Prostate gland (tissue), 2 donors: ENCODE data around the gene DHRS2. TPM values are rescaled to one million over a fixed set of nuclear protein-coding genes. Genes with fewer than 3 reads are reported as not detected.

ENCODE experiments used
- DNase-seq: peaks from one replicate; pipeline ENCODE4 v3.0.0-alpha.2; 2019; ENCODE audit warnings: low spot score
- H3K27ac ChIP-seq, 2 donors: fragments of 200-600 bp; sonication (generic); 2 replicates each; pipeline ENCODE4 v1.5.1; 2017 to 2019
- H3K27me3 ChIP-seq: fragments of 200-600 bp; sonication (generic); replicated peaks from 2 replicates; pipeline ENCODE4 v1.5.1; 2019; ENCODE audit not compliant: insufficient read depth
- H3K36me3 ChIP-seq, 2 donors: fragments of 200-600 bp; sonication (generic); 1 replicate in 1 of 2; 2 replicates in 1 of 2; pipeline versions ENCODE4 v1.5.1 to v1.8.1; 2017 to 2019
- H3K4me1 ChIP-seq: fragments of 200-600 bp; sonication (generic); replicated peaks from 2 replicates; pipeline ENCODE4 v1.5.1; 2019
- H3K4me3 ChIP-seq, 2 donors: fragments of 200-600 bp; sonication (generic); 2 replicates each; pipeline ENCODE4 v1.5.1; 2017 to 2019
- H3K9me3 ChIP-seq: fragments of 200-600 bp; sonication (generic); 2 replicates; pipeline ENCODE4 v1.5.1; 2017
- CTCF ChIP-seq, 4 experiments: fragments of 200-600 bp in 2 of 4; fragments of 450-650 bp in 2 of 4; sonication (generic) in 2 of 4; IDR thresholded peaks; 1 replicate in 3 of 4; 2 replicates in 1 of 4; pipeline ENCODE4 v1.5.1; 2016 to 2019; ENCODE audit warnings: antibody characterized with exemption in 4 of 4, mild to moderate bottlenecking in 2 of 4, moderate library complexity in 2 of 4
- POLR2A ChIP-seq: fragments of 450-650 bp; IDR thresholded peaks from one replicate; pipeline ENCODE4 v1.6.1; 2016; ENCODE audit warnings: antibody characterized with exemption, mild to moderate bottlenecking
- POLR2AphosphoS5 ChIP-seq: sonication (generic); formaldehyde crosslinking; IDR thresholded peaks from one replicate; pipeline ENCODE4 v1.6.1; 2017; ENCODE audit warnings: antibody characterized with exemption
- WGBS: methylation state at CpG from one replicate; pipeline ENCODE4 v1.1.5; 2018; 5-methylcytosine and 5-hydroxymethylcytosine counted together
- intact Hi-C: fragments of 100-400 bp; cut with DNase I; formaldehyde crosslinking; loops from one replicate; pipeline ENCODE4 v1.14.2; 2022
- total RNA-seq, 2 donors: library from RNA; depleted of rRNA; stranded (reverse); fragments of >200 nt; gene quantifications; one replicate each; pipeline ENCODE4 v1.1.0, GENCODE V29; 2016

DHRS2 gene
- total RNA-seq, 2 donors from 2014 or later, result 1.2 to 5.9 TPM

GRCh38 chr14:23641180-23641914 is 5.2 kb downstream of the DHRS2 start:
- DNase-seq, result no peak
- H3K27me3 ChIP-seq, result no peaks in the 10 kb centered on the region
- no peak overlapping the region for H3K4me3 ChIP-seq
- TF ChIP-seq POLR2AphosphoS5 (no peak), POLR2A (no peak), CTCF (IDR thresholded peaks at IDR 0.05) (no peak)
- 69% methylated on average over 4 of the region's 4 CpGs for WGBS
- intact Hi-C loops, result loop anchor here (10.0 kb wide), 1 partner anchor 213 kb away; no protein-coding TSS in a partner anchor
- H3K9me3 ChIP-seq, result no peaks in the 10 kb centered on the region
- H3K27ac ChIP-seq, result peak overlapping the region in 1 of 2 donors; percentile 11
- H3K36me3 ChIP-seq, result no peaks in the 10 kb centered on the region
- H3K4me1 ChIP-seq, result no peaks in the 10 kb centered on the region

- Histone ChIP-seq H3K27ac (no peak overlapping the region), H3K4me3 (no peak overlapping the region), H3K4me1 (no peaks in the 10 kb centered on the region), H3K27me3 (no peaks in the 10 kb centered on the region), H3K9me3 (no peaks in the 10 kb centered on the region), H3K36me3 (no peaks in the 10 kb centered on the region)
- DNase-seq, result no peak
- TF ChIP-seq POLR2AphosphoS5, result no peak
- TF ChIP-seq POLR2A, result no peak
- TF ChIP-seq CTCF (IDR thresholded peaks at IDR 0.05), result no peak
- 56% methylated on average over 3 of the region's 3 CpGs for WGBS
- intact Hi-C loops, result loop anchor here (10.0 kb wide), 1 partner anchor 213 kb away; no protein-coding TSS in a partner anchor
Observed at GRCh38 chr14:23641915-23642588, 5.9 kb downstream of the DHRS2 start.

GRCh38 chr14:23643533-23644194 is 7.5 kb downstream of the DHRS2 start:
- H3K9me3 ChIP-seq, result no peaks in the 10 kb centered on the region
- no peaks in the 10 kb centered on the region for H3K4me1 ChIP-seq
- intact Hi-C loops, result loop anchor here (10.0 kb wide), 1 partner anchor 211 kb away; no protein-coding TSS in a partner anchor
- H3K27ac ChIP-seq, result no peak overlapping the region
- TF ChIP-seq POLR2A (no peak), POLR2AphosphoS5 (no peak), CTCF (IDR thresholded peaks at IDR 0.05) (no peak)
- 96% methylated on average over 3 of the region's 3 CpGs for WGBS
- no peaks in the 10 kb centered on the region for H3K27me3 ChIP-seq
- H3K4me3 ChIP-seq, result no peak overlapping the region
- no peaks in the 10 kb centered on the region for H3K36me3 ChIP-seq
- DNase-seq, result no peak

GRCh38 chr14:23644195-23644918 is 8.2 kb downstream of the DHRS2 start:
- no peak overlapping the region for H3K27ac ChIP-seq
- no peak for DNase-seq
- H3K9me3 ChIP-seq, result no peaks in the 10 kb centered on the region
- no peaks in the 10 kb centered on the region for H3K4me1 ChIP-seq
- H3K4me3 ChIP-seq, result no peak overlapping the region
- H3K27me3 ChIP-seq, result no peaks in the 10 kb centered on the region
- intact Hi-C loops, result loop anchor here (10.0 kb wide), 1 partner anchor 210 kb away; no protein-coding TSS in a partner anchor
- 100% methylated on average over 5 of the region's 5 CpGs for WGBS
- no peaks in the 10 kb centered on the region for H3K36me3 ChIP-seq
- no peak for TF ChIP-seq POLR2A
- no peak for TF ChIP-seq CTCF (IDR thresholded peaks at IDR 0.05)
- no peak for TF ChIP-seq POLR2AphosphoS5
